ENCODE measurements around the gene PVALB.

The PVALB gene

GRCh38 chr22:36764641-36765040 is 52.2 kb downstream of the PVALB start:
- TF ChIP-seq CTCF (IDR thresholded peaks at IDR 0.05; ENCODE audit: insufficient read depth, low read length, missing control alignments) = no peak
- ChIA-PET CTCF (interaction anchor here (13.3 kb wide), 1 partner anchor 9 kb away, joined by 176 read pairs; the partner anchor contains the start of gene IFT27), POLR2A (interaction anchor here (0.7 kb wide), 1 partner anchor 201 kb away, joined by 3 read pairs; no protein-coding TSS in a partner anchor)
- no peak overlapping the region for H3K4me3 ChIP-seq (ENCODE audit: low read depth, low read length)
- no peak for DNase-seq (ENCODE audit: low read depth, low spot score)

- ChIA-PET CTCF (interaction anchor here (0.8 to 13.3 kb wide), 2 partner anchors 9 to 222 kb away, joined by 3 to 176 read pairs; partner anchors contain the start of gene IFT27), POLR2A (interaction anchor here (0.7 kb wide), 1 partner anchor 200 kb away, joined by 3 read pairs; no protein-coding TSS in a partner anchor)
- DNase-seq (ENCODE audit: low read depth, low spot score) = no peak
- H3K4me3 ChIP-seq (ENCODE audit: low read depth, low read length) = no peak overlapping the region
- TF ChIP-seq CTCF (IDR thresholded peaks at IDR 0.05; ENCODE audit: insufficient read depth, low read length, missing control alignments) = no peak
Measured at GRCh38 chr22:36764060-36764459, 52.8 kb downstream of the PVALB start.

- ChIA-PET CTCF (interaction anchor here (0.8 to 13.3 kb wide), 3 partner anchors 10 to 498 kb away, joined by 3 to 176 read pairs (median 3); partner anchors contain the start of gene IFT27), POLR2A (no interaction called here)
- H3K4me3 ChIP-seq (ENCODE audit: low read depth, low read length) = no peak overlapping the region
- no peak for DNase-seq (ENCODE audit: low read depth, low spot score)
- no peak for TF ChIP-seq CTCF (IDR thresholded peaks at IDR 0.05; ENCODE audit: insufficient read depth, low read length, missing control alignments)
Measured at GRCh38 chr22:36763576-36763975, 53.3 kb downstream of the PVALB start.

GRCh38 chr22:36762687-36763260 is 54.1 kb downstream of the PVALB start:
- TF ChIP-seq CTCF (IDR thresholded peaks at IDR 0.05; ENCODE audit: insufficient read depth, low read length, missing control alignments) = no peak
- no peak overlapping the region for H3K4me3 ChIP-seq (ENCODE audit: low read depth, low read length)
- DNase-seq (ENCODE audit: low read depth, low spot score) = no peak
- ChIA-PET POLR2A (no interaction called here), CTCF (interaction anchor here (0.9 to 13.3 kb wide), 3 partner anchors 11 to 499 kb away, joined by 3 to 176 read pairs (median 5); partner anchors contain the start of gene IFT27)

GRCh38 chr22:36761553-36762240 is 55.1 kb downstream of the PVALB start:
- no peak for TF ChIP-seq CTCF (IDR thresholded peaks at IDR 0.05; ENCODE audit: insufficient read depth, low read length, missing control alignments)
- DNase-seq (ENCODE audit: low read depth, low spot score) = no peak
- no peak overlapping the region for H3K4me3 ChIP-seq (ENCODE audit: low read depth, low read length)
- ChIA-PET CTCF (interaction anchor here (1.4 to 13.3 kb wide), 3 partner anchors 12 to 95 kb away, joined by 5 to 176 read pairs (median 5); partner anchors contain the start of gene IFT27), POLR2A (no interaction called here)

- H3K4me3 ChIP-seq (ENCODE audit: low read depth, low read length) = no peak overlapping the region
- no peak for TF ChIP-seq CTCF (IDR thresholded peaks at IDR 0.05; ENCODE audit: insufficient read depth, low read length, missing control alignments)
- DNase-seq (ENCODE audit: low read depth, low spot score) = no peak
- ChIA-PET POLR2A (no interaction called here), CTCF (interaction anchor here (1.2 to 13.3 kb wide), 3 partner anchors 12 to 214 kb away, joined by 4 to 176 read pairs (median 5); partner anchors contain the start of gene IFT27)
Measured at GRCh38 chr22:36760786-36761185, 56.0 kb downstream of the PVALB start.
